HG03575 (cell line): ENCODE measurements around the gene COL26A1.

Experiments used
- ATAC-seq: cut with Tn5 transposase; IDR thresholded peaks from one replicate; pipeline ENCODE4 v1.9.1; 2021; ENCODE audit not compliant: unreplicated experiment, insufficient number of reproducible peaks, low FRiP score; ENCODE audit errors: extremely low read depth

The COL26A1 gene

GRCh38 chr7:101368422-101369165 is 5.9 kb downstream of the COL26A1 start:
- ATAC-seq: no peak

- ATAC-seq: no peak
These were observed 8.2 kb downstream of the COL26A1 start for GRCh38 chr7:101370836-101371235.

GRCh38 chr7:101373812-101374614 is 11.3 kb downstream of the COL26A1 start:
- ATAC-seq: no peak

GRCh38 chr7:101374990-101375389 is 12.3 kb downstream of the COL26A1 start:
- no peak for ATAC-seq

GRCh38 chr7:101376601-101377000 is 13.9 kb downstream of the COL26A1 start:
- ATAC-seq: no peak

GRCh38 chr7:101377189-101377736 is 14.6 kb downstream of the COL26A1 start:
- no peak for ATAC-seq

- no peak for ATAC-seq
These were observed 16.1 kb downstream of the COL26A1 start for GRCh38 chr7:101378751-101379174.

GRCh38 chr7:101379302-101379701 is 16.6 kb downstream of the COL26A1 start:
- no peak for ATAC-seq

- no peak for ATAC-seq
These were observed 19.0 kb downstream of the COL26A1 start for GRCh38 chr7:101381549-101382111.

GRCh38 chr7:101382937-101383336 is 20.3 kb downstream of the COL26A1 start:
- ATAC-seq: no peak

GRCh38 chr7:101386177-101386557 is 23.5 kb downstream of the COL26A1 start:
- ATAC-seq: no peak

GRCh38 chr7:101386558-101387231 is 24.0 kb downstream of the COL26A1 start:
- ATAC-seq: no peak

- ATAC-seq: no peak
These were observed 28.2 kb downstream of the COL26A1 start for GRCh38 chr7:101390901-101391301.

- ATAC-seq: no peak
These were observed 29.3 kb downstream of the COL26A1 start for GRCh38 chr7:101391991-101392390.

GRCh38 chr7:101393865-101394264 is 31.2 kb downstream of the COL26A1 start:
- no peak for ATAC-seq

- no peak for ATAC-seq
These were observed 32.7 kb downstream of the COL26A1 start for GRCh38 chr7:101395376-101395775.

GRCh38 chr7:101397243-101397642 is 34.6 kb downstream of the COL26A1 start:
- no peak for ATAC-seq

- no peak for ATAC-seq
These were observed 35.2 kb downstream of the COL26A1 start for GRCh38 chr7:101397770-101398324.
